Natural killer cell treated with Interleukin-12 subunit alpha and Interleukin-12 subunit beta and Interleukin-15 and Interleukin-18, amount 100 ng/mL, for 72 hours (primary cell): ENCODE results near the gene NATD1. TPM values are rescaled to one million over a fixed set of nuclear protein-coding genes. Genes with fewer than 3 reads are reported as not detected.
A peak's percentile ranks its signal among the peaks of the same experiment; 100 is the strongest.
"Not testable (repeated sequence)": the region's sequence is repeated elsewhere in the genome, so short reads cannot be mapped to it uniquely, and the experiment has no call there.

Experiments
- ATAC-seq, 2 donors: fragments of 150-1000 bp; cut with Tn5 transposase in 1 of 2; sonication (Bioruptor Pico), chemical (Tn5 transposase) in 1 of 2; 2 replicates each; pipeline ENCODE4 v1.10.0; 2021
- DNase-seq: peaks from one replicate; pipeline ENCODE4 v3.0.0; 2022; ENCODE audit warnings: low spot score
- H3K27ac Mint-ChIP-seq, 2 donors: 1 replicate in 1 of 2; 2 replicates in 1 of 2; pipeline ENCODE4 v1.8.0; 2022; ENCODE audit warnings: mixed read lengths in 2 of 2, mild to moderate bottlenecking in 1 of 2, moderate library complexity in 1 of 2
- H3K27me3 Mint-ChIP-seq, 2 donors: 1 replicate in 1 of 2; 2 replicates in 1 of 2; pipeline ENCODE4 v1.8.0; 2022; ENCODE audit warnings: mixed read lengths in 2 of 2
- H3K36me3 Mint-ChIP-seq: one replicate; pipeline ENCODE4 v1.8.0; 2022; ENCODE audit warnings: mixed read lengths
- H3K4me1 Mint-ChIP-seq, 2 donors: 1 replicate in 1 of 2; 2 replicates in 1 of 2; pipeline ENCODE4 v1.8.0; 2022; ENCODE audit warnings: low read depth in 2 of 2, mixed read lengths in 2 of 2, mild to moderate bottlenecking in 1 of 2
- H3K4me3 Mint-ChIP-seq: one replicate; pipeline ENCODE4 v1.8.0; 2022; ENCODE audit warnings: mixed read lengths
- H3K9me3 Mint-ChIP-seq: 2 replicates; pipeline ENCODE4 v1.8.0; 2022; ENCODE audit warnings: mixed read lengths
- total RNA-seq, 2 donors: library from RNA; stranded (reverse); gene quantifications; one replicate each; pipeline ENCODE4 v1.2.3, GENCODE V29; 2022

The NATD1 gene
- total RNA-seq, 2 donors from 2014 or later = 1.9 to 3.0 TPM

DNA sequence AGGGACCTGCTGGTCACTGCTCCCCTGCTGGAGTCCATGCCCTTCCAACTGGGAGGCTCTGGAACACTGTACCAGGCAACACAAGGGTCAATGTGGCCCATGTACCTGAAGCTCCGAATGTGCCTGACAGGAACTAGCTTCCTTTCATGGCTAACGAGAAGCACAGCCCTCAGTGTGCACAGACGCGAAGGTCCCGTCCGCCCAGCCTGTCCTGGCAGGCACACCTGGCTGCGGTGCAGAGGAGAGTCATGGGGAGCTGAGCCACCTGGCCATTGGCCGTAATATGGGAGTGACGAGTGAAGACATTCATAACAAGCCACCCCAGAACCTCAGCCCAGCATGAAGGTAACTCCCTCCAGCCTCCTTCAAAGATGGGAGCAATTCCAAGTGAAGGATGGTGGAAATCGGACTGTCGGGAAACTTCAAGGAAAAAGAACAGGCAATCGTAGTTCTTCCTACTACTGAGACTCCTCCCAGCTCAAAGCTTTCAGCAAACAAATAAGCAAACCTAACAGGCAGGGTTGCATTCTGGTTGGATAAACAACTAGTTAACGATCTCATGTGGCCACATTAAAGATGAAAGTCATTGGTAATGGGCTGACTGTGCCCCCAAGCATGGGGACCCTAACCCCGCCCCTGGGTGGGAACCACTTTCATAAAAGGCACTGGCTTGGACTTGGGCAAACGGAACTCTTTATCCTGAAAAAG, 52.5 kb downstream of the NATD1 start:
- no peaks in the 10 kb centered on the region for H3K9me3 Mint-ChIP-seq
- peaks cover 25 to 31% of the 10 kb centered on the region in 2 donors for H3K4me1 Mint-ChIP-seq
- H3K4me3 Mint-ChIP-seq = no peak overlapping the region
- no peaks in the 10 kb centered on the region for H3K36me3 Mint-ChIP-seq
- DNase-seq (no peak), ATAC-seq (no peak)
- no peaks in the 10 kb centered on the region for H3K27me3 Mint-ChIP-seq
- no peak overlapping the region for H3K27ac Mint-ChIP-seq

DNA sequence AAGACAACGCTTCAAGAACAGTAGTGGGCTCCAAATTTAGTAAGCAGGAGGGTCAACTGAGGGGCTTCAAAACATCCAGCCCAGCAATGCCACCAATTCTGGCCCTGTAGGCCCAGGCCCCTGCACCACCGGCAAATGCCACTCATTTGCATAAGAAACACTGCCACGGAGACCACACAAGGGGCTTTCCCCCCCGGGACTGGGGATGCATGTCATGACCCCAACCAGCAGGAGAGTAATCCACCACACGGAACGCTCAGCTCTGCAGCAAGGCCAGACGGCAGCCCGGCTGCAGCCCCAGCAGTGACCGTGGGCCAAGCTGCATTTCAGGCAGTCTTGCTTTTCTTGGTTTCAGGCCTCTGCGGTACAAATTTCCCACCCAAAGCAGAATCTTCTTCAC, 53.4 kb downstream of the NATD1 start:
- no peaks in the 10 kb centered on the region for H3K9me3 Mint-ChIP-seq

DNA sequence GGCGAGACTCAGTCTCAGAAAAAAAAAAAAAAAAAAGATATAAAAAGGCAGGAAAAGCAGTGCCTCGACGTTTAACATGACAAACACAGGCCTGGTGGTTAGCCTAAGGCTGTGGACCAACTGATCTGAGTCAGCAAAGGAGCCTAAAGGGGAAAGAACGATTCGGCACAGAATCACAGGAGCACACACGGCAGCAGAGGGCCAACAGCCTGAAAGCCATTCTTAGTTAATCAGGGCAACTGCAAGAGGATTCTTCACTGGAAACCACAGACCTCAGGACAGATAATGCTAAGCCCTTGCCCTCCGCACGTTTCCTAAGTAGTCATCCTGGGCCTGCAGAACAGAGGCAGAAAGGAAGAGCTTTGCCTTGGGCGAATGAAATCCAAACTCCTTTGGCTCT, 53.9 kb downstream of the NATD1 start:
- ATAC-seq = peak in 1 of 2 donors; percentile 35
- DNase-seq = no peak
- Mint-ChIP-seq H3K27ac (no peak overlapping the region), H3K4me1 (peaks cover 20 to 28% of the 10 kb centered on the region in 2 donors), H3K9me3 (no peaks in the 10 kb centered on the region), H3K27me3 (no peaks in the 10 kb centered on the region), H3K36me3 (no peaks in the 10 kb centered on the region), H3K4me3 (no peak overlapping the region)

More for the DNA sequence above, 53.4 kb downstream of the NATD1 start:
- H3K4me3 Mint-ChIP-seq = no peak overlapping the region
- H3K27me3 Mint-ChIP-seq = no peaks in the 10 kb centered on the region
- peaks cover 19 to 27% of the 10 kb centered on the region in 2 donors for H3K4me1 Mint-ChIP-seq
- no peak overlapping the region for H3K27ac Mint-ChIP-seq
- no peak for ATAC-seq
- no peak for DNase-seq
- no peaks in the 10 kb centered on the region for H3K36me3 Mint-ChIP-seq

DNA sequence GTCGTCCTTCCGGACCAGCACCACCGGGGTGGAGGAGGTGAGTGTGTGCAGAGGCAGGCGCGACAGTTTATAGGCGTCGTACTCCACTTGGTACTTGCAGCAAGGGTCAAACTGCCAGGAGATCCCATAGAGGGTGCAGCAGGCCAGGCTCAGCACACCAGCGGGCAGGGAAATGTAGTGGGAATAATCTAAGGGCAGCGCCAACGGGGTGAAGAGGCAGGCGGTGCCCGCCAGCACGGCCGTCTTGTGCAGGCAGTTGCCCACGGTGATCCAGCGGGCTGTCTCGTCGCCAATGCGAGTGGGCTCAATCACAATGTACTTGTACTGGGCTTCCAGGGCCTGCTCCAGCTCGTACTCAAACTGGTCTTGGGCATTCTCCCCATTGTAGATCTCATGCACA, 54.8 kb downstream of the NATD1 start:
- ATAC-seq (no peak), DNase-seq (no peak)
- H3K4me3 Mint-ChIP-seq = no peak overlapping the region
- H3K27ac Mint-ChIP-seq = no peak overlapping the region
- peaks cover 22 to 28% of the 10 kb centered on the region in 2 donors for H3K4me1 Mint-ChIP-seq
- H3K9me3 Mint-ChIP-seq = no peaks in the 10 kb centered on the region
- H3K36me3 Mint-ChIP-seq = no peaks in the 10 kb centered on the region
- no peaks in the 10 kb centered on the region for H3K27me3 Mint-ChIP-seq

DNA sequence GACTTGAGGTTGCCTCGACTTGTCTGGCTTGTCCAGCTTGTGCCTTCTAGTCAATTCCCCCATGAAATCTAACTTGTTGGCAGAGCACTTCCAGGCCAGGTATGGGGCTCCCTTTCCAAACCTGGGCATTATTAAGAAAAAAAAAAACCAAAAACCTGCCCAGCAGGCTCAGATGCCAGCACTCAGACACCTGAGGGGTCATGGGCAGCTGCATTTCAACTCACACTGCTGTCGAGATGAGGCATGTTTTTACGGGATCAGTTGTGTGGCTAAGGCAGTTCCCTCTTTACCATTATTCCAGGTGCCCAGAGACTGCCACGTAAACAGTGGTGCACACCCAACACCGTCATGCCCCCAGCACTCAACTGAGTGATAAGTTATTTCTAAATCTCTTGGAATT, 57.1 kb downstream of the NATD1 start:
- Mint-ChIP-seq H3K36me3 (no peaks in the 10 kb centered on the region), H3K9me3 (no peaks in the 10 kb centered on the region), H3K4me1 (peaks cover 18 to 23% of the 10 kb centered on the region in 2 donors), H3K27me3 (no peaks in the 10 kb centered on the region), H3K4me3 (no peak overlapping the region), H3K27ac (no peak overlapping the region)
- DNase-seq (no peak), ATAC-seq (no peak)

DNA sequence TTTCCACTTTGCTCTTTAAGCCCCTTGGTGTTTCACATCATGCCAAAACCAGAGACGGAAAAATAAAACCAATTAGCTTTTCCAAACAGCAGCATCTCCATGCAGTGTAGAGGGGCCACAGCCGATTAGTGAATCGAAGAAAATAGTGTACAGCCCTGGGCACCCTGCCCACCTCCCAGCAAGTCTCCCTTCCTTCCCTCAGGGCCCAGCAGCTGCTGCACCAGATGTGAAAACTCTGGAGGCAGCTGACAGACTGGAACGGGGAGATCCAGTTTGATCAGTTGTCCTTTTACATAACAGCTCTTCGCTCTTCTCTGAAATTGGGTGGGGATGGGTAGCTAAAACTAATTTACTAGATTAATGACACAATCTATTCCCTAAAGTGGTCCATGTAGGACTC, 58.5 kb downstream of the NATD1 start:
- Mint-ChIP-seq H3K36me3 (no peaks in the 10 kb centered on the region), H3K9me3 (no peaks in the 10 kb centered on the region), H3K27ac (no peak overlapping the region), H3K4me1 (peaks cover 12 to 16% of the 10 kb centered on the region in 2 donors), H3K27me3 (no peaks in the 10 kb centered on the region), H3K4me3 (no peak overlapping the region)
- ATAC-seq = no peak
- no peak for DNase-seq

DNA sequence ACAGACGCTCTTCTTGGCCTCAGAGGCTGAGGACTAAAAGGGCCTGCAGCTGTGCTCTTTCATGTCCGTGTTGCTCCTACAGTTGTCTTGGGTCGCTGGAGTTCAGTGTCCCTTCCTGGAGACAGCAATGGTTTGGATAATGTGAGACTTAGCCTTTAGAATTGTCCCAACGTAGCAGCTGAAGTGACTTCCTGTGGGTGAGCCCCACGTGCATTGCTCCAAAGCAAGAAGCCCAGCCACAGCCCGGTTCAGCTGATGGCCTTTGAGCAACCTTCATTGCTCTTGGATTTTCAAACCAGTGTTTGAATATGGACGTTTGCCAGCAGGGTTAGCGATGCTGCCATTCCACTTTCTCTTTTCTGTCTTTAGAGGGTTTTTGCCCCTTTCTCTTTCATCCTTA, 59.0 kb downstream of the NATD1 start:
- Mint-ChIP-seq H3K36me3 (no peaks in the 10 kb centered on the region), H3K27ac (no peak overlapping the region), H3K9me3 (no peaks in the 10 kb centered on the region), H3K4me3 (no peak overlapping the region), H3K4me1 (peaks cover 12 to 14% of the 10 kb centered on the region in 2 donors), H3K27me3 (no peaks in the 10 kb centered on the region)
- DNase-seq (no peak), ATAC-seq (no peak)

DNA sequence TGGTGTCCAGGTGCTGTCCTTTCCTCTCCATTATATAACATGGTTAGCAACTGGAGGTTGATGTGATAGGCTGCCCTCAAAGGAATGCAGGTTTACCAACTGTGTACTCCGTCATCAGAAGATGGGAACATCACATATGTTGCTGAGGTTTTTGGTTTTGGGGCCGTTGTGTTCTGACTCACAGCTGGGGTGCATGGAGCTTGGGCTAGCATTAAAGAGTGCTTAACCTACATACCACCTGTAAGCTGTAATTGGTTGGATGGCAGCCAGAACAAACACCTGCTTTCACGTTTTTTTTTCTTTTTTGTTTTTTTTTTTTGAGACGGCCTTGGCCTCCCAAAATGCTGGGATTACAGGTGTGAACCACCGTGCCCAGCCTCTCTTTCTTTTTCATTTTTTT, 60.2 kb downstream of the NATD1 start:
- DNase-seq (no peak), ATAC-seq (no peak)
- Mint-ChIP-seq H3K36me3 (no peaks in the 10 kb centered on the region), H3K9me3 (no peaks in the 10 kb centered on the region), H3K27me3 (no peaks in the 10 kb centered on the region), H3K4me3 (no peak overlapping the region), H3K27ac (no peak overlapping the region), H3K4me1 (peaks cover 7 to 8% of the 10 kb centered on the region in 2 donors)

DNA sequence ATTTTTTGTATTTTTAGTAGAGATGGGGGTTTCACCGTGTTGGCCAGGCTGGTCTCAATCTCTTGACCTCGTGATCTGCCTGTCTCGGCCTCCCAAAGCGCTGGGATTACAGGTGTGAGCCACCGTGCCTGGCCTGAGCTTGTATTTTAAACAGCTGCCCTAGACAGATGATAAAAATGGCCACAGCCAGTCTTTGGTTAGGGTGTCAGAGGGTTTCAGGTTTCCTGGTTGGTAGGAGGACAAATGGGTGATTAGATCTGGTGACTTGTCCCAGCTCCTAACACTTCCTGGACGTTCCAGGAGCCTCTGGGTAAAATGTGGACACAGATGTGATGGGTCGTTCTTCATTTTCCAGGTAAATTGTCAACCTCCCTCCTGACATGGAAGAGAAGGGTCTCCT, 60.8 kb downstream of the NATD1 start:
- not testable (repeated sequence) for DNase-seq, H3K4me3 Mint-ChIP-seq, H3K4me1 Mint-ChIP-seq, H3K27me3 Mint-ChIP-seq, H3K36me3 Mint-ChIP-seq, H3K9me3 Mint-ChIP-seq, H3K27ac Mint-ChIP-seq, ATAC-seq

DNA sequence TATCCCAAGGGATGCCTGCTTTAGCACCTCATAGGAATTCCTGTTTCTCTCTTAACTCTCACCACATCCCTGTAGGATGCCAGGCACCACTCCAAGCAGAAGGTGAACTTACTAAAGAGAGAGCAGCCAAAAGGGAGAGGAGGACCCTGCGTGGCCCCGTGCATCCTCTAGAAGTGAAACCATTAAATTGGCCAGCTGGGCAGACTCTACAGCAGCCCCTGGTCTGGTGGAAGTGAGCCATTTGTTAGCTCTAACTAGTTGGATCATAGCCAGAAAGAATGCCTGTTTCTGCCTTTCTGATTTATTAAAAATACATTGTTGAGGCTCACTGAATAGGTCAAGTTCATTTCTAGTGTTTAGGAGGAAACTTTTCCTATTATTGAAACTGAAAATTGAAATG, 61.5 kb downstream of the NATD1 start:
- ATAC-seq (no peak), DNase-seq (no peak)
- peaks cover under 1% of the 10 kb centered on the region for H3K36me3 Mint-ChIP-seq
- no peak overlapping the region for H3K4me3 Mint-ChIP-seq
- H3K27ac Mint-ChIP-seq = no peak overlapping the region
- no peaks in the 10 kb centered on the region for H3K9me3 Mint-ChIP-seq
- H3K4me1 Mint-ChIP-seq = peaks cover 7 to 8% of the 10 kb centered on the region in 2 donors
- no peaks in the 10 kb centered on the region for H3K27me3 Mint-ChIP-seq

DNA sequence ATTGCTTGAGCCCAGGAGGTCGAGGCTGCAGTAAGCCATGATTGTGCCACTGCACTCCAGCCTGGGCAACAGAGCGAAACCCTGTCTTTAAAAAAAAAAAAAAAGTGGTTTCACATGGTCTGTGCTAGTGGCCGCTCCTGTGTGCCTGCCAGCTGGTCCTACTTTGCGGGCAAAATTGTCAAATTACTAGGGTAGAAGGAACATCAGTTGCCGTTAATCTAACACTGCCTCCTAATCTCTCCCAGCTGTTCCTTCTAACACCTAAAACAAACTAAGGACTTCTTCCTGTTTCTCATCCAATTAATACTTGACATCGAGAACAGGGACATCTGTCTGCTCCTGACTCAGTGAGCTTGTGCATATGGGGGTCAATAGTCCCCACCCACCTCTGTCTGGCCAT, 63.1 kb downstream of the NATD1 start:
- Mint-ChIP-seq H3K27me3 (no peaks in the 10 kb centered on the region), H3K27ac (no peak overlapping the region), H3K36me3 (peaks cover 5% of the 10 kb centered on the region), H3K4me1 (peaks cover 7 to 8% of the 10 kb centered on the region in 2 donors), H3K9me3 (no peaks in the 10 kb centered on the region), H3K4me3 (no peak overlapping the region)
- no peak for ATAC-seq
- DNase-seq = no peak

DNA sequence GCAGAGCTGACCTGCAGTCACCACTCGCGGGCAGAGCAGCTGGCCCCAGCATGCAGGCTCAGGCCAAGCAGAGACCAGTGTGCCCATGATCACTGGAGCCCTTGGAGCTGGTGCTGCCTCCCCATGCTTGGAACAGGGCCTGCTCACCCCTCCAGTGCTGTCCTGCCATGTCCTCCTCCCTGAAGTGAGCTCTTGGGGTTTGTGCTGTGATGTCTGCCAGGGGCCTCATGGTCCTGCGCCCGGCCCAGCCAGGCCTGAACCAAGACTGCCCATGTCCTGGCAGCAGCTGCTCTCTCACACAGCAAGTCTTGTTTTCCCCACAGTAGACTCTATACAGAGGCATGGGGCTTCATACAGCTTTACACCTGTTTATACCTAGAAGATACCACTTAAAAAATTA, 63.8 kb downstream of the NATD1 start:
- H3K36me3 Mint-ChIP-seq = peaks cover 5% of the 10 kb centered on the region
- no peak for DNase-seq
- no peak overlapping the region for H3K4me3 Mint-ChIP-seq
- no peak overlapping the region for H3K27ac Mint-ChIP-seq
- no peaks in the 10 kb centered on the region for H3K9me3 Mint-ChIP-seq
- no peak for ATAC-seq
- no peaks in the 10 kb centered on the region for H3K27me3 Mint-ChIP-seq
- peaks cover 2% of the 10 kb centered on the region in 2 donors for H3K4me1 Mint-ChIP-seq
